Measurements from ENCODE around the gene CDC42EP4.

Gene CDC42EP4

DNA sequence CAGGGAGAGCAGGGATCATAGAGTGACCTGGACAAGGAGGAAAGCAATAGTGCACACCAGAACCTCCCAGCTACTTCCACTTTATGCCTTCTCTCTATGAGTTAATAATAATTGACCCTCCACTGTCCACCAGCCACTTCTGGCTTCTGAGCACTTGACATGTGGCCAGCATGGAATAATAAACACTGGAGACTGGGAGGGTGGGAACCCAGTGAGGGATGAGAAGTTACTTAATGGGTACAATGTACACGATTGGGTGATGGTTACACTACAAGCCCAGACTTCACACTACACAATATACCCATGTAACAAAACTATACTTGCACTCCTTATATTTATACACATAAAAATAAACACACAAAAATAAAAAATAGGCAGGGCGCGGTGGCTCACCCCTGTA, 11.4 kb downstream of the CDC42EP4 start:
- no peak for DNase-seq (ENCODE audit: low read depth)

- no peak for DNase-seq (ENCODE audit: low read depth)
Measured at GRCh38 chr17:73297934-73298861, 13.6 kb downstream of the CDC42EP4 start.

- no peak for DNase-seq (ENCODE audit: low read depth)
Measured at GRCh38 chr17:73293480-73293911, 18.3 kb downstream of the CDC42EP4 start.

DNA sequence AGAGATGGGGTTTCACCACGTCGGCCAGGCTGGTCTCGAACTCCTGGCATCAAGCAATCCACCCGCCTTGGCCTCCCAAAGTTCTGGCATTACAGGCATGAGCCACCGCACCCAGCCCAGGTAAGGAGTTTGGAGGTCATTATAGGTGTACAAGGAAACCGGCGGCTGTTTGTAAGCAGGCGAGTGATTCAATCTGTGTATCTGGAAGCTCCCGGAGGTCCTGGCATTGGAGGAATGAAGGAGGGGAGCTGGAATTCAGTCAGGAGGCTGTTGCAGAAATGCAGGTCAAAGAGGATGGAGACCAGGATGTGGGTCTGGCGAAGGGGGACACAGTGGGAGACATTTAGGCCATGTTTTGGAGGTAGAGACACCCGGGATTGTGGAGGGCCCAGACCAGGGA, 18.8 kb downstream of the CDC42EP4 start:
- DNase-seq (ENCODE audit: low read depth), result no peak

GRCh38 chr17:73292031-73292531, 19.7 kb downstream of the CDC42EP4 start:
- DNase-seq (ENCODE audit: low read depth), result no peak

- DNase-seq (ENCODE audit: low read depth), result no peak
Measured at GRCh38 chr17:73291260-73291801, 20.5 kb downstream of the CDC42EP4 start.

DNA sequence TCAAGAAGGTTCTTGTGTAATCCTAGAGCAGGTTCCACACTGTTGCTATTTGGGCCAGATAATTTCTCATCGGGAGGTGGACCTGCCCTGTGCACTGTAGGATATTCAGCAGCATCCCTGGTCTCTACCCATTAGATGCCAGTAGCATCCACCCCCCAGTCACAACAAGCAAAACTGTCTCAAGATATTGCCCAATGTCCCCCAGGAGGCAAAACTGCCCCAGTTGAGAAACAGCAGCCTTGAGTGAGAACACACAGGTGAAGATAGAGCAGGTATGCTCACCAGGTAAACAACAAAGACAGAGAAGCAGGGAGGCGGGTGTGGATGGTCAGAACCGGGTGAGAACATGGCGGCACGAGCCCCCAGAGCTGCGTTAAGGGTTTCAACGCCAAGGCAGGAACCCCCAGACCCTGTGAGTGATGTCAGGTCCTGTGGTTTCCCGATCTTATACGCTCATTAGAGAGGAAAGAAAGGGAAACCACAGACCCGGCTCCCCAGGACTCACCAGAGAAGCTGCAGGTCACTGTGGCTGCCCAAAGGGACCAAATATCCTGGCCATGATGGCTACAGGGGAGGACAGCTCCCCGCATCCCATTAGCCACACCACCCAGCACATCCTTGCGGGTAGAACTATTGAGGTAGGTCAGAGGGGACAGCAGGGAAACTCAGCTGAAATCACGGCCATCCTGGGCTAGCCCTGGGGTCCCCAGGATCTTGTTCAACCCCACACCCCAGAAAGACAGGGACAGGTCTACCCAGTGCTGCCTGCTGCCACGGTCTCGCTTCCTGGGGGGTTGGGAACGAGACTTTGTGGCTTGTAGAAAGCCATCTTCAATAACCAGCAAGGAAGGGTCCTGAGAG, 21.2 kb downstream of the CDC42EP4 start:
- no peak for DNase-seq (ENCODE audit: low read depth)

GRCh38 chr17:73289549-73290254, 22.1 kb downstream of the CDC42EP4 start:
- no peak for DNase-seq (ENCODE audit: low read depth)

GRCh38 chr17:73288534-73289302, 23.1 kb downstream of the CDC42EP4 start:
- DNase-seq (ENCODE audit: low read depth), result no peak

- no peak for DNase-seq (ENCODE audit: low read depth)
Measured at GRCh38 chr17:73286863-73287296, 24.9 kb downstream of the CDC42EP4 start.

GRCh38 chr17:73285916-73286862, 25.6 kb downstream of the CDC42EP4 start:
- no peak for DNase-seq (ENCODE audit: low read depth)

- no peak for DNase-seq (ENCODE audit: low read depth)
Measured at GRCh38 chr17:73285603-73285908, 26.2 kb downstream of the CDC42EP4 start.

GRCh38 chr17:73284906-73285602, 26.7 kb downstream of the CDC42EP4 start:
- no peak for DNase-seq (ENCODE audit: low read depth)

DNA sequence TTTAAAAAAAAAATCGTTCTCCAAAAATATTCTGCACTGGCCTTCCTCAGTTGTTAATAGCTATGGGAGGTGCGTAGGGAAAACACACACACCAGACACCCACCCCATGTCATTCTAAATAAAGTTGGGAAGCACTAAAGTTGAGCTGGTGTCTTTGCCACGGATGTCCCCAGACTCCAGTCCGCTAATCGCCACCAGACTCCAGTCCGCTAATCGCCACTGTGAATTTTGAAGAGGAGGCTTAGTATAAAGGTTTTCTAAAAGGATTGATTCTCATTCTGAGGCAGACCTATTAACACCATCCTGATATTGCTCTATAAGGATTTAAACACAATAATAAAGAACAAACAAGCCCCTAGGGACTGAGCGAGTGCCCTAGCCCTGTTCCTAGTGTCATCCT, 27.4 kb downstream of the CDC42EP4 start:
- no peak for DNase-seq (ENCODE audit: low read depth)

DNA sequence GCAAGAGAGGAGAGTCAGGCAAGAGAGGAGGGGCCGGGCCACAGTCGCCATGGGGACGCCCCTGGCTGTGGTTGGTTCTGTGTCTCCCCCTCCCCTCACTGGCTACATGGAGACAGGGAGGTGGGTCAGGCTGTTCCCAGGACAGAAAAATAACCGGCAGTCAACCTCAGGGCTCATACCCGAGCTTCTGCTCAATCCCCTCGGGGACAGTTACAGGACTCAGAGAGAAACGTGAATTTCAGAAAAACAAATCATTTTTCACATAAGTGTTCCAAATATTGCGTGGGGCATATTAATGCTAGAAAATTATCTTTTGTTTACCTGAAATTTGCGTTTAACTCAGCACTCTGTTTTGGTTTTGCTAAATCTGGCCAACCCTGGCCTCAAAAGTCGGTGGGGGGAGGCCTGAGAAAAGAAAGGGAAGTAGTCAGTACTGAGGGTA, 27.9 kb downstream of the CDC42EP4 start:
- DNase-seq (ENCODE audit: low read depth), result no peak

GRCh38 chr17:73283250-73283649, 28.6 kb downstream of the CDC42EP4 start:
- DNase-seq (ENCODE audit: low read depth), result no peak

DNA sequence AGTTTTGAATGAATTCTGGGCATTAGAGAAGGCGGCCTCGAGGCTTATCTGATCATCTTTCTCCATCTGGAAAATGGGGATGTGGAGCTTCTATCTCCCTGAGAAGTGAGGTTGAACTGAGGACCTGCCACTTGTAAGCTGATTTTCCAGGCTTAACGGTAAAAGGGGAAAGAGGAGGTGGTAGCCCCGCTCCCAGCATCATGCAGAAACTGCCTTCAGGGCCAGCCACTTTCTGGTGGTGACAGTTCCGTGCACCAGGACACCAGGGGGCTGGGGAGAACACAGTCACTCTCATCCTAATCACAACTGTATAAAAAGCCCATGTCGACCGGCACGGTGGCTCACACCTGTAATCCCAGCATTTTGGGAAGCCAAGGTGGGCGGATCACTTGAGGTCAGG, 29.2 kb downstream of the CDC42EP4 start:
- no peak for DNase-seq (ENCODE audit: low read depth)

GRCh38 chr17:73281928-73282327, 29.9 kb downstream of the CDC42EP4 start:
- DNase-seq (ENCODE audit: low read depth), result no peak

DNA sequence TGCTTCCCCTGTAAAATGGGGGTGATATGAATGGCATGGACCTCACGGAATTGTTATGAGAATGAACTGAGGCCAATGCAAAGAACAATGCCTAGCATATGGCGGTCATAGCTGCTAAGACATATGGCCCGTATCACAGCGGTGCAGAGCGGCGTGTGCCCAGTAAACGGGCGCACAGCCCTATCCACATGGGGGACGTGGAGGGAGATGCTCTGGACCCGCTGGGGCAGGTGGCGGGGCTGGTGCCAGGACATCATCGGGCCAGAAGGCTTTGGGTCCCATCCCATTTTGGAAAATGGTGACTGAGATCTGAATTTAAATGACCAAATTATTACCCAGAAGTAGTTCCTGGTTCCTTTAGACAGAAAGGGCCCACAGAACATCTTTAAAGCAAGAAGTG, 31.6 kb downstream of the CDC42EP4 start:
- DNase-seq (ENCODE audit: low read depth), result no peak
